Stimulated activated CD4-positive, alpha-beta T cell treated with anti-CD3 and anti-CD28 coated beads, Interleukin-2, amount 100 ng/mL, for 4 hours (primary cell): ENCODE data around the gene FAP.

Experiments used
- DNase-seq: peaks from one replicate; pipeline ENCODE4 v3.0.0-alpha.2; 2020; ENCODE audit warnings: low read depth

Gene FAP

GRCh38 chr2:162242586-162243280 is 512 bp downstream of the FAP start:
- DNase-seq = no peak

GRCh38 chr2:162241571-162241970 is 1.7 kb downstream of the FAP start:
- no peak for DNase-seq

GRCh38 chr2:162234620-162235462 is 8.4 kb downstream of the FAP start:
- DNase-seq = no peak

GRCh38 chr2:162233197-162233596 is 10.0 kb downstream of the FAP start:
- DNase-seq = no peak

- no peak for DNase-seq
These were observed 10.6 kb downstream of the FAP start for GRCh38 chr2:162232671-162233070.

GRCh38 chr2:162232027-162232426 is 11.2 kb downstream of the FAP start:
- no peak for DNase-seq

GRCh38 chr2:162230761-162231160 is 12.5 kb downstream of the FAP start:
- no peak for DNase-seq

GRCh38 chr2:162226836-162227235 is 16.4 kb downstream of the FAP start:
- no peak for DNase-seq

GRCh38 chr2:162221064-162221463 is 22.2 kb downstream of the FAP start:
- DNase-seq = peak; percentile 27

GRCh38 chr2:162220368-162220767 is 22.9 kb downstream of the FAP start:
- DNase-seq = no peak

GRCh38 chr2:162219426-162219825 is 23.8 kb downstream of the FAP start:
- DNase-seq = no peak

- DNase-seq = no peak
These were observed 25.6 kb downstream of the FAP start for GRCh38 chr2:162217598-162217997.

- DNase-seq = no peak
These were observed 28.1 kb downstream of the FAP start for GRCh38 chr2:162215162-162215561.

GRCh38 chr2:162212366-162212765 is 30.9 kb downstream of the FAP start:
- DNase-seq = no peak

GRCh38 chr2:162211732-162212131 is 31.5 kb downstream of the FAP start:
- DNase-seq = no peak

- DNase-seq = no peak
These were observed 32.9 kb downstream of the FAP start for GRCh38 chr2:162210385-162210784.

GRCh38 chr2:162202203-162202602 is 41.0 kb downstream of the FAP start:
- no peak for DNase-seq

GRCh38 chr2:162200636-162201035 is 42.6 kb downstream of the FAP start:
- DNase-seq = no peak

- no peak for DNase-seq
These were observed 43.3 kb downstream of the FAP start for GRCh38 chr2:162199913-162200312.

- DNase-seq = no peak
These were observed 45.0 kb downstream of the FAP start for GRCh38 chr2:162198239-162198638.

- no peak for DNase-seq
These were observed 46.0 kb downstream of the FAP start for GRCh38 chr2:162197069-162197825.

GRCh38 chr2:162196638-162197037 is 46.6 kb downstream of the FAP start:
- DNase-seq = no peak

GRCh38 chr2:162188451-162188850 is 54.8 kb downstream of the FAP start:
- DNase-seq = no peak
